Testis (tissue), 2 donors: ENCODE results near the gene SMAD3.

Source experiments
- POLR2A ChIP-seq: fragments of 450-650 bp; IDR thresholded peaks from one replicate; pipeline ENCODE4 v1.6.1; 2017; ENCODE audit warnings: antibody characterized with exemption, mild to moderate bottlenecking, moderate library complexity
- TF ChIP-seq, protein P1 (sequence below), 3 experiments: fragments of 450-650 bp in 2 of 3; fragments of 200-600 bp in 1 of 3; sonication (generic) in 1 of 3; IDR thresholded peaks; one replicate each; pipeline ENCODE4 v1.5.1; 2016 to 2019; ENCODE audit warnings: antibody characterized with exemption in 3 of 3, mild to moderate bottlenecking in 2 of 3, moderate library complexity in 1 of 3

- TF ChIP-seq, protein P1, sequence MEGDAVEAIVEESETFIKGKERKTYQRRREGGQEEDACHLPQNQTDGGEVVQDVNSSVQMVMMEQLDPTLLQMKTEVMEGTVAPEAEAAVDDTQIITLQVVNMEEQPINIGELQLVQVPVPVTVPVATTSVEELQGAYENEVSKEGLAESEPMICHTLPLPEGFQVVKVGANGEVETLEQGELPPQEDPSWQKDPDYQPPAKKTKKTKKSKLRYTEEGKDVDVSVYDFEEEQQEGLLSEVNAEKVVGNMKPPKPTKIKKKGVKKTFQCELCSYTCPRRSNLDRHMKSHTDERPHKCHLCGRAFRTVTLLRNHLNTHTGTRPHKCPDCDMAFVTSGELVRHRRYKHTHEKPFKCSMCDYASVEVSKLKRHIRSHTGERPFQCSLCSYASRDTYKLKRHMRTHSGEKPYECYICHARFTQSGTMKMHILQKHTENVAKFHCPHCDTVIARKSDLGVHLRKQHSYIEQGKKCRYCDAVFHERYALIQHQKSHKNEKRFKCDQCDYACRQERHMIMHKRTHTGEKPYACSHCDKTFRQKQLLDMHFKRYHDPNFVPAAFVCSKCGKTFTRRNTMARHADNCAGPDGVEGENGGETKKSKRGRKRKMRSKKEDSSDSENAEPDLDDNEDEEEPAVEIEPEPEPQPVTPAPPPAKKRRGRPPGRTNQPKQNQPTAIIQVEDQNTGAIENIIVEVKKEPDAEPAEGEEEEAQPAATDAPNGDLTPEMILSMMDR (IDR thresholded peaks at IDR 0.05), result no peak
- TF ChIP-seq POLR2A, result no peak
These were observed 80.3 kb downstream of the SMAD3 start for GRCh38 chr15:67145710-67146109.
